A549 (cell line): ENCODE measurements around the gene LAIR1.

Experiments
- CTCF ChIP-seq: fragments of >200 bp; sonication (Bioruptor Twin); formaldehyde crosslinking; IDR thresholded peaks from 3 replicates; pipeline ENCODE4 v1.5.1; 2016
- EP300 ChIP-seq, 2 experiments: fragments of >200 bp; sonication (Bioruptor Twin); formaldehyde crosslinking; IDR thresholded peaks; 2 replicates in 1 of 2; 3 replicates in 1 of 2; pipeline ENCODE4 v1.6.1; 2016 to 2017
- POLR2AphosphoS2 ChIP-seq: conservative IDR thresholded peaks from 2 replicates; pipeline ENCODE4 v1.6.1; 2012; ENCODE audit warnings: low read length, improper control_type of control experiment, inconsistent platforms

- TF ChIP-seq CTCF (no peak), POLR2AphosphoS2 (no peak), EP300 (IDR thresholded peaks at IDR 0.05) (no peak)
Measured at GRCh38 chr19:54405628-54406027, 40.9 kb upstream of the LAIR1 start.
